HCT116 (cell line): ENCODE data around the gene SPRY4.

Experiments used
- CEBPB ChIP-seq: IDR thresholded peaks from 2 replicates; pipeline ENCODE4 v1.6.1; 2012; ENCODE audit warnings: low read depth
- JUND ChIP-seq: IDR thresholded peaks from 2 replicates; pipeline ENCODE4 v1.6.1; 2012
- POLR2A ChIP-seq: IDR thresholded peaks from 2 replicates; pipeline ENCODE4 v1.7.0; 2011; ENCODE audit warnings: borderline replicate concordance; ENCODE audit not compliant: insufficient read depth, insufficient read length; ENCODE audit errors: extremely low read depth
- POLR2AphosphoS5 ChIP-seq: IDR thresholded peaks from 2 replicates; pipeline ENCODE4 v1.6.1; 2011; ENCODE audit warnings: mild to moderate bottlenecking, low read depth, low read length, moderate library complexity
- SRF ChIP-seq: IDR thresholded peaks from 2 replicates; pipeline ENCODE4 v1.6.1; 2012; ENCODE audit warnings: low read depth
- YY1 ChIP-seq: IDR thresholded peaks from 2 replicates; pipeline ENCODE4 v1.6.1; 2011; ENCODE audit warnings: low read length, low read depth, moderate library complexity, mild to moderate bottlenecking; ENCODE audit not compliant: insufficient replicate concordance; ENCODE audit errors: extremely low read depth
- TF ChIP-seq, protein P1 (sequence below), 3 experiments: fragments of 200-600 bp in 1 of 3; sonication (generic) in 1 of 3; IDR thresholded peaks in 2 of 3; conservative IDR thresholded peaks in 1 of 3; 2 replicates each; pipeline ENCODE4 v1.5.1; 2012 to 2017; ENCODE audit warnings: low read depth in 2 of 3, low read length in 2 of 3, antibody characterized with exemption in 1 of 3, borderline replicate concordance in 1 of 3, control low read depth in 1 of 3, mild to moderate bottlenecking in 1 of 3, mixed read lengths in 1 of 3, mixed run types in 1 of 3, moderate library complexity in 1 of 3; ENCODE audit not compliant: insufficient read depth in 1 of 3
- TF ChIP-seq, protein P2 (sequence below): IDR thresholded peaks from 2 replicates; pipeline ENCODE4 v1.6.1; 2012
- TF ChIP-seq, protein P3 (sequence below): IDR thresholded peaks from 2 replicates; pipeline ENCODE4 v1.6.1; 2012; ENCODE audit warnings: low read depth

DNA sequence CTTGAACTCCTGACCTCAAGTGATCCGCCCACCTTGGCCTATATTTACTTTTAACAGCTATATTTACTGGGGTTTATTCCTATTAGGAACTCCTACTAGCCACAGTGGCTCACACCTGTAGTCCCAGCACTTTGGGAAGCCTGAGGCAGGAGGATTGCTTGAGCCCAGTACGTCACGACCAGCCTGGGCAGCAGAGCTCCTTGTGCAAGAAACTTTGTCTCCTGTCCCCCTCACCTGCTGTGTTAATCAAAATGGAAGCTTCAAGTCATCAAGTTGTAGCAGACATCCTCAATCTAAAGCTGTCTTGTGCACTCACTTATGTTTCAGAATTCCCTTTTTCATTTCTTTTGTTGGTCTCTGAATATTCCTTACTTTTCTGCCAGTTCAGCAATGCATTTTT, 15.0 kb upstream of the SPRY4 start:
- TF ChIP-seq, protein P1, sequence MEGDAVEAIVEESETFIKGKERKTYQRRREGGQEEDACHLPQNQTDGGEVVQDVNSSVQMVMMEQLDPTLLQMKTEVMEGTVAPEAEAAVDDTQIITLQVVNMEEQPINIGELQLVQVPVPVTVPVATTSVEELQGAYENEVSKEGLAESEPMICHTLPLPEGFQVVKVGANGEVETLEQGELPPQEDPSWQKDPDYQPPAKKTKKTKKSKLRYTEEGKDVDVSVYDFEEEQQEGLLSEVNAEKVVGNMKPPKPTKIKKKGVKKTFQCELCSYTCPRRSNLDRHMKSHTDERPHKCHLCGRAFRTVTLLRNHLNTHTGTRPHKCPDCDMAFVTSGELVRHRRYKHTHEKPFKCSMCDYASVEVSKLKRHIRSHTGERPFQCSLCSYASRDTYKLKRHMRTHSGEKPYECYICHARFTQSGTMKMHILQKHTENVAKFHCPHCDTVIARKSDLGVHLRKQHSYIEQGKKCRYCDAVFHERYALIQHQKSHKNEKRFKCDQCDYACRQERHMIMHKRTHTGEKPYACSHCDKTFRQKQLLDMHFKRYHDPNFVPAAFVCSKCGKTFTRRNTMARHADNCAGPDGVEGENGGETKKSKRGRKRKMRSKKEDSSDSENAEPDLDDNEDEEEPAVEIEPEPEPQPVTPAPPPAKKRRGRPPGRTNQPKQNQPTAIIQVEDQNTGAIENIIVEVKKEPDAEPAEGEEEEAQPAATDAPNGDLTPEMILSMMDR (IDR thresholded peaks at IDR 0.05 in 2 of 3, conservative IDR thresholded peaks at IDR 0.05 in 1 of 3; ENCODE audit: borderline replicate concordance in 1 of 3, insufficient read depth in 1 of 3, low read depth in 2 of 3, low read length in 2 of 3), result no peak
- TF ChIP-seq, protein P2, sequence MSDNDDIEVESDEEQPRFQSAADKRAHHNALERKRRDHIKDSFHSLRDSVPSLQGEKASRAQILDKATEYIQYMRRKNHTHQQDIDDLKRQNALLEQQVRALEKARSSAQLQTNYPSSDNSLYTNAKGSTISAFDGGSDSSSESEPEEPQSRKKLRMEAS, result no peak
- TF ChIP-seq SRF, result no peak
- TF ChIP-seq, protein P3, sequence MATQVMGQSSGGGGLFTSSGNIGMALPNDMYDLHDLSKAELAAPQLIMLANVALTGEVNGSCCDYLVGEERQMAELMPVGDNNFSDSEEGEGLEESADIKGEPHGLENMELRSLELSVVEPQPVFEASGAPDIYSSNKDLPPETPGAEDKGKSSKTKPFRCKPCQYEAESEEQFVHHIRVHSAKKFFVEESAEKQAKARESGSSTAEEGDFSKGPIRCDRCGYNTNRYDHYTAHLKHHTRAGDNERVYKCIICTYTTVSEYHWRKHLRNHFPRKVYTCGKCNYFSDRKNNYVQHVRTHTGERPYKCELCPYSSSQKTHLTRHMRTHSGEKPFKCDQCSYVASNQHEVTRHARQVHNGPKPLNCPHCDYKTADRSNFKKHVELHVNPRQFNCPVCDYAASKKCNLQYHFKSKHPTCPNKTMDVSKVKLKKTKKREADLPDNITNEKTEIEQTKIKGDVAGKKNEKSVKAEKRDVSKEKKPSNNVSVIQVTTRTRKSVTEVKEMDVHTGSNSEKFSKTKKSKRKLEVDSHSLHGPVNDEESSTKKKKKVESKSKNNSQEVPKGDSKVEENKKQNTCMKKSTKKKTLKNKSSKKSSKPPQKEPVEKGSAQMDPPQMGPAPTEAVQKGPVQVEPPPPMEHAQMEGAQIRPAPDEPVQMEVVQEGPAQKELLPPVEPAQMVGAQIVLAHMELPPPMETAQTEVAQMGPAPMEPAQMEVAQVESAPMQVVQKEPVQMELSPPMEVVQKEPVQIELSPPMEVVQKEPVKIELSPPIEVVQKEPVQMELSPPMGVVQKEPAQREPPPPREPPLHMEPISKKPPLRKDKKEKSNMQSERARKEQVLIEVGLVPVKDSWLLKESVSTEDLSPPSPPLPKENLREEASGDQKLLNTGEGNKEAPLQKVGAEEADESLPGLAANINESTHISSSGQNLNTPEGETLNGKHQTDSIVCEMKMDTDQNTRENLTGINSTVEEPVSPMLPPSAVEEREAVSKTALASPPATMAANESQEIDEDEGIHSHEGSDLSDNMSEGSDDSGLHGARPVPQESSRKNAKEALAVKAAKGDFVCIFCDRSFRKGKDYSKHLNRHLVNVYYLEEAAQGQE, result no peak
- no peak for TF ChIP-seq POLR2AphosphoS5
- TF ChIP-seq YY1, result no peak
- TF ChIP-seq CEBPB, result no peak
- no peak for TF ChIP-seq POLR2A
- no peak for TF ChIP-seq JUND
